HL-60 (cell line): Measurements from ENCODE around the gene IGLL5.

ENCODE experiments used
- CTCF ChIP-seq: IDR thresholded peaks from one replicate; pipeline ENCODE4 v1.5.1; 2011; ENCODE audit warnings: low read length, control low read depth, inconsistent platforms; ENCODE audit not compliant: insufficient read depth
- POLR2AphosphoS5 ChIP-seq: IDR thresholded peaks from 2 replicates; pipeline ENCODE4 v1.6.1; 2012; ENCODE audit warnings: low read depth
- TF ChIP-seq, protein P1 (sequence below): IDR thresholded peaks from 2 replicates; pipeline ENCODE4 v1.6.1; 2012; ENCODE audit warnings: low read depth; ENCODE audit not compliant: insufficient replicate concordance

DNA sequence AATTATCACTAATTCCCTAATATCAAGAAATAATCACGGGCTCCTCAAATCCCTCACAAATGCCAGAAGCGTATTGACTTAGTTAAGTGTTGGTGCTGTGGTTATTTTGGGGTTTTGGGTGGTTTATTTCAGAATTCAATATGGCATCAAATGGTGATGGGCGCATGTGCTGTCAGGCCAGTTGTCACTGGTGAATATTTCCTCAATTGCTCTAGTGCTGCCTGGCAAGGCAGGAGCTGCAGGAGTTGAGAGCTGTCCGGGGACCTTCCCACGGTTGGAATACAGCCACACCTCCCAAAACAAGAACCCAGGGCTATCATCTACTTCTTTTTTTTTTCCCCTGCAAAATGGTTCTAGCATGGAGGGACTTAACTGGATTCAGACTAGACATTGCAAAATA, 10.3 kb downstream of the IGLL5 start:
- no peak for TF ChIP-seq CTCF
- TF ChIP-seq, protein P1, sequence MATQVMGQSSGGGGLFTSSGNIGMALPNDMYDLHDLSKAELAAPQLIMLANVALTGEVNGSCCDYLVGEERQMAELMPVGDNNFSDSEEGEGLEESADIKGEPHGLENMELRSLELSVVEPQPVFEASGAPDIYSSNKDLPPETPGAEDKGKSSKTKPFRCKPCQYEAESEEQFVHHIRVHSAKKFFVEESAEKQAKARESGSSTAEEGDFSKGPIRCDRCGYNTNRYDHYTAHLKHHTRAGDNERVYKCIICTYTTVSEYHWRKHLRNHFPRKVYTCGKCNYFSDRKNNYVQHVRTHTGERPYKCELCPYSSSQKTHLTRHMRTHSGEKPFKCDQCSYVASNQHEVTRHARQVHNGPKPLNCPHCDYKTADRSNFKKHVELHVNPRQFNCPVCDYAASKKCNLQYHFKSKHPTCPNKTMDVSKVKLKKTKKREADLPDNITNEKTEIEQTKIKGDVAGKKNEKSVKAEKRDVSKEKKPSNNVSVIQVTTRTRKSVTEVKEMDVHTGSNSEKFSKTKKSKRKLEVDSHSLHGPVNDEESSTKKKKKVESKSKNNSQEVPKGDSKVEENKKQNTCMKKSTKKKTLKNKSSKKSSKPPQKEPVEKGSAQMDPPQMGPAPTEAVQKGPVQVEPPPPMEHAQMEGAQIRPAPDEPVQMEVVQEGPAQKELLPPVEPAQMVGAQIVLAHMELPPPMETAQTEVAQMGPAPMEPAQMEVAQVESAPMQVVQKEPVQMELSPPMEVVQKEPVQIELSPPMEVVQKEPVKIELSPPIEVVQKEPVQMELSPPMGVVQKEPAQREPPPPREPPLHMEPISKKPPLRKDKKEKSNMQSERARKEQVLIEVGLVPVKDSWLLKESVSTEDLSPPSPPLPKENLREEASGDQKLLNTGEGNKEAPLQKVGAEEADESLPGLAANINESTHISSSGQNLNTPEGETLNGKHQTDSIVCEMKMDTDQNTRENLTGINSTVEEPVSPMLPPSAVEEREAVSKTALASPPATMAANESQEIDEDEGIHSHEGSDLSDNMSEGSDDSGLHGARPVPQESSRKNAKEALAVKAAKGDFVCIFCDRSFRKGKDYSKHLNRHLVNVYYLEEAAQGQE: no peak
- TF ChIP-seq POLR2AphosphoS5: no peak
